ENCODE measurements around the gene CAV2. TPM values are rescaled to one million over a fixed set of nuclear protein-coding genes. Genes with fewer than 3 reads are reported as not detected.

CAV2 gene
- total and polyA plus RNA-seq, 2 of the 8 experiments (the other 6 are each of a cell fraction or from before 2014, with no cell fraction given) = 2.8 to 4.7 TPM

GRCh38 chr7:116527521-116527920, 28.0 kb downstream of the CAV2 start (continued):
- no peak for TF ChIP-seq SRF (IDR thresholded peaks at IDR 0.05; ENCODE audit: low read depth, low read length)
- no peak for TF ChIP-seq CHD7 (IDR thresholded peaks at IDR 0.05; ENCODE audit: insufficient replicate concordance, low read length)
- no peak for TF ChIP-seq HDAC2 (IDR thresholded peaks at IDR 0.05; ENCODE audit: borderline replicate concordance in 1 of 2, low read depth in 2 of 2, low read length in 2 of 2)
